K562 (cell line): Measurements from ENCODE around the gene HMGN1. TPM values are rescaled to one million over a fixed set of nuclear protein-coding genes. Genes with fewer than 3 reads are reported as not detected.
A peak's percentile ranks its signal among the peaks of the same experiment; 100 is the strongest.

Source experiments
- EGR1 ChIP-seq: fragments of 450-650 bp; conservative IDR thresholded peaks from 2 replicates; pipeline ENCODE4 v1.6.1; 2017; ENCODE audit warnings: mild to moderate bottlenecking
- FOXK2 ChIP-seq, 2 experiments: fragments of 450-650 bp; IDR thresholded peaks in 1 of 2; conservative IDR thresholded peaks in 1 of 2; 2 replicates each; pipeline ENCODE4 v1.6.1; 2016; ENCODE audit warnings: low read depth in 2 of 2, mild to moderate bottlenecking in 1 of 2
- HNRNPLL ChIP-seq: fragments of 200-400 bp; formaldehyde crosslinking; IDR thresholded peaks from 2 replicates; pipeline ENCODE4 v1.6.1; 2017; ENCODE audit warnings: low read length, low read depth, mild to moderate bottlenecking; ENCODE audit not compliant: poor library complexity, severe bottlenecking
- KDM2B ChIP-seq: fragments of 250-450 bp; sonication (Bioruptor Pico); IDR thresholded peaks from 2 replicates; pipeline ENCODE4 v1.8.0; 2021; ENCODE audit warnings: mild to moderate bottlenecking, moderate library complexity
- L3MBTL2 ChIP-seq: fragments of 450-650 bp; IDR thresholded peaks from 2 replicates; pipeline ENCODE4 v1.6.1; 2016; ENCODE audit warnings: mild to moderate bottlenecking, moderate library complexity
- MYC ChIP-seq, 2 experiments: fragments of 250-450 bp in 1 of 2; sonication (Bioruptor Pico) in 1 of 2; IDR thresholded peaks; 2 replicates each; pipeline versions ENCODE4 v1.5.1 to v1.6.1; 2012 to 2021; ENCODE audit warnings: low read depth in 2 of 2, borderline replicate concordance in 1 of 2, improper control_type of control experiment in 1 of 2, low read length in 1 of 2, mild to moderate bottlenecking in 1 of 2, moderate library complexity in 1 of 2
- RCOR1 ChIP-seq, 2 experiments: IDR thresholded peaks; 2 replicates each; pipeline ENCODE4 v1.6.1; 2012; ENCODE audit warnings: low read depth in 2 of 2, low read length in 2 of 2, borderline replicate concordance in 1 of 2, improper control_type of control experiment in 1 of 2
- TAF7 ChIP-seq: fragments of 450-650 bp; IDR thresholded peaks from 2 replicates; pipeline ENCODE4 v1.6.1; 2016; ENCODE audit warnings: missing genetic modification characterization, missing compliant biosample characterization
- ZC3H4 ChIP-seq: sonication (generic); formaldehyde crosslinking; IDR thresholded peaks from 2 replicates; pipeline ENCODE4 v1.9.0; 2021; ENCODE audit warnings: missing genetic modification reagents, borderline replicate concordance
- ZNF12 ChIP-seq: sonication (generic); formaldehyde crosslinking; IDR thresholded peaks from 2 replicates; pipeline ENCODE4 v1.4.0; 2020; ENCODE audit warnings: mild to moderate bottlenecking, missing genetic modification reagents
- ZNF551 ChIP-seq: fragments of 250-450 bp; sonication (Bioruptor Pico); IDR thresholded peaks from 2 replicates; pipeline ENCODE4 v1.5.0; 2021; ENCODE audit warnings: mild to moderate bottlenecking, moderate library complexity
- polyA plus RNA-seq, 8 experiments: library from polyadenylated mRNA; depleted of rRNA in 4 of 8; stranded (reverse) in 5 of 8; unstranded in 3 of 8; fragments of >200 nt; fragmentation: Nextera tagmentation in 2 of 8; fragmentation: Illumina TruSeq in 1 of 8; extraction: Ambion mirVana in 2 of 8; extraction: Trizol in 1 of 8; gene quantifications; 2 replicates each; pipeline versions ENCODE4 v1.2.1 to v1.2.3, GENCODE V29; 2011 to 2014; ENCODE audit warnings: inconsistent platforms in 1 of 8, missing spikeins in 1 of 8
- total RNA-seq, 7 experiments: library from RNA; depleted of rRNA in 6 of 7; stranded (reverse); fragments of >200 nt in 6 of 7; fragmentation: Illumina TruSeq in 2 of 7; extraction: Trizol in 2 of 7; gene quantifications; 2 replicates each; pipeline versions ENCODE4 v1.2.1 to v1.2.3, GENCODE V29; 2011 to 2021; ENCODE audit warnings: low replicate concordance in 1 of 7
- TF ChIP-seq, protein P1 (sequence below), 2 experiments: IDR thresholded peaks; 2 replicates each; pipeline ENCODE4 v1.6.1; 2012; ENCODE audit warnings: improper control_type of control experiment in 2 of 2, low read depth in 2 of 2, low read length in 2 of 2, borderline replicate concordance in 1 of 2
- TF ChIP-seq, protein P2 (sequence below): fragments of 200-800 bp; sonication (Bioruptor generic); IDR thresholded peaks from 2 replicates; pipeline ENCODE4 v1.6.1; 2017; ENCODE audit warnings: missing genetic modification characterization, missing compliant biosample characterization
- TF ChIP-seq, protein P3 (sequence below): IDR thresholded peaks from 2 replicates; pipeline ENCODE4 v1.6.1; 2014; ENCODE audit warnings: antibody characterized with exemption
- TF ChIP-seq, protein P4 (sequence below): fragments of 450-650 bp; formaldehyde crosslinking; conservative IDR thresholded peaks from 2 replicates; pipeline ENCODE4 v1.4.0; 2022; ENCODE audit warnings: mild to moderate bottlenecking, missing genetic modification characterization
- TF ChIP-seq, protein P5 (sequence below): fragments of 450-650 bp; formaldehyde crosslinking; IDR thresholded peaks from 2 replicates; pipeline ENCODE4 v1.4.0; 2020; ENCODE audit warnings: mild to moderate bottlenecking, moderate library complexity

Gene HMGN1
- total and polyA plus RNA-seq, 9 of the 15 experiments (the other 6 are each of a cell fraction or from before 2014, with no cell fraction given): 124 to 626 (median 498) TPM

DNA sequence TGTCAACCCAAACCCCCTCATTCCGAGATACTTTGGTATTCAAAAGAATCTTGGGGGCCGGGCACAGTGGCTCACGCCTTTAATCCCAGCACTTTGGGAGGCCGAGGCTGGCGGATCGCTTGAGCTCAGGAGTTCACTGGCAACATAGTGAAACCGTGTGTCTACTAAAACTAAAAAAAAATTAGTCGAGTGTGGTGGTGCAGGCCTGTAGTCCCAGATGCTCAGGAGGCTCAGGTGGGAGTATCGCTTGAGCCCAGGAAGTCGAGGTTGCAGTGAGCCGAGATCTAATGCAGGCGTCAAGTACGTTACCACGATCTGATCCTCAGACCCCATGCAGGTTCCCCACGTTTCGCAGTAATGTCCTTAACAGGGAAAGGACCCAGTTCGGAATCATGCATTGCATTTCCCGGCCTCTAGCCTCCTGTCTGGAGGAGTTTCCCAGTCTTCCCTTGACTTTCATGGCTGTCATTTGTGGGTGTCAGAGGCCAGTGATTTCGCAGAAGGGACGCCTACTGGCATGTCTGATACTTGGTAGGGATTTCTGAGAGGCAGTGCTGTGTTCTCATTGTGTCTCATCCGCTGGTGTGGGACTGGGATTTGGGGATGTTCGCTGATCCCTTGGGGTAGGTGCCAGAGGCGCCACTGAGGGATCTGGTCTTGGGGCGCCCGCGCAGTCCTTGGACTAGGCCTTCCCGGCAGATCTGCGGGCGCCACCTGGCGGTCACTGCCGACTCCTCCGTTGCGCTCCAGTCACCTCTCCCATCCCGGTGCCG lies 39.3 kb upstream of the HMGN1 start (continued):
- 0 out of 2 replicates have a peak, but pooled peaks have one; percentile 0 for TF ChIP-seq EGR1
- peak; percentile 35 for TF ChIP-seq HNRNPLL
- no peak for TF ChIP-seq ZNF551 (CRISPR knock-in tag)
- peak; percentile 75 for TF ChIP-seq MYC (IDR thresholded peaks at IDR 0.05; ENCODE audit: low read depth, low read length)
- no peak for TF ChIP-seq MYC (CRISPR knock-in tag; IDR thresholded peaks at IDR 0.05; ENCODE audit: borderline replicate concordance, low read depth)
- peak; percentile 59; the same call in 1 of the 2 replicates for TF ChIP-seq ZNF12 (CRISPR knock-in tag)
- peak; percentile 35 to 38; a peak in 2 of 4 replicates for TF ChIP-seq RCOR1 (IDR thresholded peaks at IDR 0.05; ENCODE audit: borderline replicate concordance in 1 of 2, low read depth in 2 of 2, low read length in 2 of 2)
- TF ChIP-seq KDM2B (CRISPR knock-in tag): peak; percentile 85
- TF ChIP-seq FOXK2 (conservative IDR thresholded peaks at IDR 0.05 in 1 of 2, IDR thresholded peaks at IDR 0.05 in 1 of 2; ENCODE audit: low read depth in 2 of 2): 0 out of 4 replicates have a peak, but pooled peaks of 1 of the 2 experiments have one; percentile 7
- TF ChIP-seq, protein P1, sequence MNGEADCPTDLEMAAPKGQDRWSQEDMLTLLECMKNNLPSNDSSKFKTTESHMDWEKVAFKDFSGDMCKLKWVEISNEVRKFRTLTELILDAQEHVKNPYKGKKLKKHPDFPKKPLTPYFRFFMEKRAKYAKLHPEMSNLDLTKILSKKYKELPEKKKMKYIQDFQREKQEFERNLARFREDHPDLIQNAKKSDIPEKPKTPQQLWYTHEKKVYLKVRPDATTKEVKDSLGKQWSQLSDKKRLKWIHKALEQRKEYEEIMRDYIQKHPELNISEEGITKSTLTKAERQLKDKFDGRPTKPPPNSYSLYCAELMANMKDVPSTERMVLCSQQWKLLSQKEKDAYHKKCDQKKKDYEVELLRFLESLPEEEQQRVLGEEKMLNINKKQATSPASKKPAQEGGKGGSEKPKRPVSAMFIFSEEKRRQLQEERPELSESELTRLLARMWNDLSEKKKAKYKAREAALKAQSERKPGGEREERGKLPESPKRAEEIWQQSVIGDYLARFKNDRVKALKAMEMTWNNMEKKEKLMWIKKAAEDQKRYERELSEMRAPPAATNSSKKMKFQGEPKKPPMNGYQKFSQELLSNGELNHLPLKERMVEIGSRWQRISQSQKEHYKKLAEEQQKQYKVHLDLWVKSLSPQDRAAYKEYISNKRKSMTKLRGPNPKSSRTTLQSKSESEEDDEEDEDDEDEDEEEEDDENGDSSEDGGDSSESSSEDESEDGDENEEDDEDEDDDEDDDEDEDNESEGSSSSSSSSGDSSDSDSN (IDR thresholded peaks at IDR 0.05; ENCODE audit: borderline replicate concordance in 1 of 2, low read depth in 2 of 2, low read length in 2 of 2): peak; percentile 44 to 82; a peak in 1 of 4 replicates
- 0 out of 2 replicates have a peak, but pooled peaks have one; percentile 9 for TF ChIP-seq ZC3H4 (CRISPR knock-in tag)
- TF ChIP-seq, protein P2, sequence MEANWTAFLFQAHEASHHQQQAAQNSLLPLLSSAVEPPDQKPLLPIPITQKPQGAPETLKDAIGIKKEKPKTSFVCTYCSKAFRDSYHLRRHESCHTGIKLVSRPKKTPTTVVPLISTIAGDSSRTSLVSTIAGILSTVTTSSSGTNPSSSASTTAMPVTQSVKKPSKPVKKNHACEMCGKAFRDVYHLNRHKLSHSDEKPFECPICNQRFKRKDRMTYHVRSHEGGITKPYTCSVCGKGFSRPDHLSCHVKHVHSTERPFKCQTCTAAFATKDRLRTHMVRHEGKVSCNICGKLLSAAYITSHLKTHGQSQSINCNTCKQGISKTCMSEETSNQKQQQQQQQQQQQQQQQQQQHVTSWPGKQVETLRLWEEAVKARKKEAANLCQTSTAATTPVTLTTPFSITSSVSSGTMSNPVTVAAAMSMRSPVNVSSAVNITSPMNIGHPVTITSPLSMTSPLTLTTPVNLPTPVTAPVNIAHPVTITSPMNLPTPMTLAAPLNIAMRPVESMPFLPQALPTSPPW (CRISPR knock-in tag): peak; percentile 64
- TF ChIP-seq, protein P3, sequence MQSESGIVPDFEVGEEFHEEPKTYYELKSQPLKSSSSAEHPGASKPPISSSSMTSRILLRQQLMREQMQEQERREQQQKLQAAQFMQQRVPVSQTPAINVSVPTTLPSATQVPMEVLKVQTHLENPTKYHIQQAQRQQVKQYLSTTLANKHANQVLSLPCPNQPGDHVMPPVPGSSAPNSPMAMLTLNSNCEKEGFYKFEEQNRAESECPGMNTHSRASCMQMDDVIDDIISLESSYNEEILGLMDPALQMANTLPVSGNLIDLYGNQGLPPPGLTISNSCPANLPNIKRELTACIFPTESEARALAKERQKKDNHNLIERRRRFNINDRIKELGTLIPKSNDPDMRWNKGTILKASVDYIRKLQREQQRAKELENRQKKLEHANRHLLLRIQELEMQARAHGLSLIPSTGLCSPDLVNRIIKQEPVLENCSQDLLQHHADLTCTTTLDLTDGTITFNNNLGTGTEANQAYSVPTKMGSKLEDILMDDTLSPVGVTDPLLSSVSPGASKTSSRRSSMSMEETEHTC: 0 out of 2 replicates have a peak, but pooled peaks have one; percentile 7
- TF ChIP-seq, protein P4, sequence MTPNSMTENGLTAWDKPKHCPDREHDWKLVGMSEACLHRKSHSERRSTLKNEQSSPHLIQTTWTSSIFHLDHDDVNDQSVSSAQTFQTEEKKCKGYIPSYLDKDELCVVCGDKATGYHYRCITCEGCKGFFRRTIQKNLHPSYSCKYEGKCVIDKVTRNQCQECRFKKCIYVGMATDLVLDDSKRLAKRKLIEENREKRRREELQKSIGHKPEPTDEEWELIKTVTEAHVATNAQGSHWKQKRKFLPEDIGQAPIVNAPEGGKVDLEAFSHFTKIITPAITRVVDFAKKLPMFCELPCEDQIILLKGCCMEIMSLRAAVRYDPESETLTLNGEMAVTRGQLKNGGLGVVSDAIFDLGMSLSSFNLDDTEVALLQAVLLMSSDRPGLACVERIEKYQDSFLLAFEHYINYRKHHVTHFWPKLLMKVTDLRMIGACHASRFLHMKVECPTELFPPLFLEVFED: peak; percentile 62; the same call in 1 of the 2 replicates
- peak; percentile 75 for TF ChIP-seq TAF7 (tag)
- TF ChIP-seq, protein P5, sequence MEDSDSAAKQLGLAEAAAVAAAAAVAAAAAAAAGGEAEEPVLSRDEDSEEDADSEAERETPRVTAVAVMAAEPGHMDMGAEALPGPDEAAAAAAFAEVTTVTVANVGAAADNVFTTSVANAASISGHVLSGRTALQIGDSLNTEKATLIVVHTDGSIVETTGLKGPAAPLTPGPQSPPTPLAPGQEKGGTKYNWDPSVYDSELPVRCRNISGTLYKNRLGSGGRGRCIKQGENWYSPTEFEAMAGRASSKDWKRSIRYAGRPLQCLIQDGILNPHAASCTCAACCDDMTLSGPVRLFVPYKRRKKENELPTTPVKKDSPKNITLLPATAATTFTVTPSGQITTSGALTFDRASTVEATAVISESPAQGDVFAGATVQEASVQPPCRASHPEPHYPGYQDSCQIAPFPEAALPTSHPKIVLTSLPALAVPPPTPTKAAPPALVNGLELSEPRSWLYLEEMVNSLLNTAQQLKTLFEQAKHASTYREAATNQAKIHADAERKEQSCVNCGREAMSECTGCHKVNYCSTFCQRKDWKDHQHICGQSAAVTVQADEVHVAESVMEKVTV (CRISPR knock-in tag): peak; percentile 91
- peak; percentile 90 for TF ChIP-seq L3MBTL2
